HepG2 (cell line): ENCODE results near the gene KLHL18. TPM values are rescaled to one million over a fixed set of nuclear protein-coding genes. Genes with fewer than 3 reads are reported as not detected.

Experiments
- ATAC-seq: fragments of 200-7000 bp; cut with Tn5 transposase; 3 replicates; pipeline ENCODE4 v1.9.1; 2020; ENCODE audit warnings: mild to moderate bottlenecking, moderate library complexity
- BruUV-seq: library from RNA; stranded (reverse); fragments of 400-500 nt; replicated peaks from 2 replicates; lab custom pipeline; 2021; lab: Mats Ljungman, UMichigan
- CTCF ChIA-PET: fragments of 300-600 bp; formaldehyde crosslinking; extraction: SDS; loops from one replicate; lab custom pipeline; 2021; ENCODE audit warnings: low total read pairs, inconsistent platforms, low intra/inter-chr PET ratio; lab: Yijun Ruan, JAX
- POLR2A ChIA-PET: fragments of 350-600 bp; sonication (Branson Sonifier 250); formaldehyde crosslinking; loops from one replicate; lab custom pipeline; 2020; ENCODE audit warnings: antibody characterized with exemption, inconsistent platforms; lab: Yijun Ruan, JAX
- DNase-seq: peaks from one replicate; pipeline ENCODE4 v3.0.0-alpha.2; 2015; ENCODE audit warnings: low spot score
- FAIRE-seq: peaks from 3 replicates; lab custom pipeline; 2011; peaks lifted over from hg19 to GRCh38; lab: Jason Lieb, UNC
- H2AFZ ChIP-seq: one replicate; pipeline ENCODE4 v1.6.1; 2011; ENCODE audit warnings: low read length, inconsistent platforms
- H3K27ac ChIP-seq: fragments of 300-600 bp; 3 replicates; pipeline ENCODE4 v1.8.0; 2011; ENCODE audit warnings: mixed run types, mild to moderate bottlenecking, mixed read lengths, low read length, inconsistent platforms; ENCODE audit not compliant: insufficient read depth; ENCODE audit errors: extremely low read length
- H3K27me3 ChIP-seq, 2 experiments: fragments of 200-600 bp in 1 of 2; 2 replicates in 1 of 2; 3 replicates in 1 of 2; pipeline versions ENCODE4 v1.6.0 to v1.8.0; 2011; ENCODE audit warnings: low read length in 2 of 2, mild to moderate bottlenecking in 2 of 2, moderate library complexity in 2 of 2, inconsistent platforms in 1 of 2; ENCODE audit not compliant: insufficient read depth in 2 of 2, control insufficient read depth in 1 of 2
- H3K36me3 ChIP-seq, 2 experiments: fragments of 200-600 bp in 1 of 2; replicated peaks in 1 of 2; 2 replicates in 1 of 2; 3 replicates in 1 of 2; pipeline versions ENCODE4 v1.5.1 to v1.8.0; 2011; ENCODE audit warnings: low read length in 2 of 2, inconsistent platforms in 1 of 2; ENCODE audit not compliant: insufficient read depth in 2 of 2, control insufficient read depth in 1 of 2
- H3K4me1 ChIP-seq: 2 replicates; pipeline ENCODE4 v1.5.1; 2012; ENCODE audit warnings: low read length, inconsistent platforms; ENCODE audit not compliant: insufficient read depth
- H3K4me2 ChIP-seq: 2 replicates; pipeline ENCODE4 v1.6.0; 2011; ENCODE audit warnings: low read depth, low read length, inconsistent platforms
- H3K4me3 ChIP-seq, 3 experiments: fragments of 200-600 bp in 1 of 3; sonication (generic), shearing (Covaris generic) in 1 of 3; replicated peaks in 1 of 3; 2 replicates each; pipeline ENCODE4 v1.5.1; 2011 to 2016; ENCODE audit warnings: low read length in 3 of 3, inconsistent platforms in 2 of 3, low read depth in 2 of 3, mild to moderate bottlenecking in 2 of 3, control low read depth in 1 of 3, mixed read lengths in 1 of 3; ENCODE audit not compliant: insufficient read depth in 1 of 3
- H3K79me2 ChIP-seq: one replicate; pipeline ENCODE4 v1.6.1; 2011; ENCODE audit warnings: low read length, inconsistent platforms; ENCODE audit not compliant: insufficient read depth
- H3K9ac ChIP-seq: 2 replicates; pipeline ENCODE4 v1.6.0; 2011; ENCODE audit warnings: mild to moderate bottlenecking, low read depth, low read length, inconsistent platforms; ENCODE audit not compliant: insufficient read depth
- H3K9me3 ChIP-seq: 2 replicates; pipeline ENCODE4 v1.5.1; 2012; ENCODE audit warnings: mild to moderate bottlenecking, low read length
- H4K20me1 ChIP-seq: 2 replicates; pipeline ENCODE4 v1.6.0; 2011; ENCODE audit warnings: inconsistent platforms, mild to moderate bottlenecking, low read length, moderate library complexity; ENCODE audit not compliant: insufficient read depth
- HOXA9 ChIP-seq: sonication (generic); formaldehyde crosslinking; IDR thresholded peaks from 2 replicates; pipeline ENCODE4 v1.8.1; 2022; ENCODE audit warnings: missing genetic modification reagents, mild to moderate bottlenecking, moderate library complexity, borderline replicate concordance
- NCOA5 ChIP-seq: sonication (generic); formaldehyde crosslinking; IDR thresholded peaks from 2 replicates; pipeline ENCODE4 v1.4.0; 2020; ENCODE audit warnings: missing genetic modification reagents
- ZBTB8A ChIP-seq: sonication (generic); formaldehyde crosslinking; IDR thresholded peaks from 2 replicates; pipeline ENCODE4 v1.4.0; 2020; ENCODE audit warnings: mild to moderate bottlenecking, low read depth, missing genetic modification reagents, borderline replicate concordance
- ZNF205 ChIP-seq: IDR thresholded peaks from 2 replicates; pipeline ENCODE4 v1.6.1; 2018; ENCODE audit warnings: missing biosample characterization, missing genetic modification reagents
- ZNF496 ChIP-seq: sonication (generic); formaldehyde crosslinking; IDR thresholded peaks from 2 replicates; pipeline ENCODE4 v1.8.1; 2023; ENCODE audit warnings: mild to moderate bottlenecking, moderate library complexity, missing genetic modification reagents; ENCODE audit not compliant: insufficient replicate concordance
- WGBS: methylation state at CpG from one replicate; pipeline ENCODE4 v1.1.6; 2017; ENCODE audit warnings: low lambda C conversion rate; 5-methylcytosine and 5-hydroxymethylcytosine counted together
- in situ Hi-C: cut with HindIII; loops from 2 replicates; pipeline ENCODE4 v1.10.0; 2017; ENCODE audit warnings: low pct_unique_long_range_greater_than_20kb; ENCODE audit not compliant: extremely low pct_ligation_motif_present
- intact Hi-C: fragments of 100-400 bp; cut with micrococcal nuclease; formaldehyde crosslinking; loops from one replicate; pipeline ENCODE4 v1.10.0; 2022; ENCODE audit not compliant: unreplicated experiment
- polyA plus RNA-seq, 8 experiments: library from polyadenylated mRNA; depleted of rRNA in 3 of 8; stranded (reverse) in 7 of 8; unstranded in 1 of 8; fragments of >200 nt; fragmentation: Illumina TruSeq in 4 of 8; extraction: Trizol in 4 of 8; gene quantifications; 2 replicates each; pipeline versions ENCODE4 v1.2.1 to v1.2.3, GENCODE V29; 2011 to 2016; ENCODE audit warnings: low read depth in 4 of 8, missing spikeins in 1 of 8, mixed read lengths in 1 of 8; ENCODE audit not compliant: insufficient read depth in 1 of 8
- total RNA-seq, 5 experiments: library from RNA; depleted of rRNA; stranded (reverse); fragments of >200 nt; fragmentation: Illumina TruSeq; extraction: Trizol; gene quantifications; 2 replicates each; pipeline ENCODE4 v1.2.3, GENCODE V29; 2016; ENCODE audit warnings: low read depth in 1 of 5
- TF ChIP-seq, protein P1 (sequence below): sonication (generic); formaldehyde crosslinking; IDR thresholded peaks from 2 replicates; pipeline ENCODE4 v1.4.0; 2020; ENCODE audit warnings: mild to moderate bottlenecking, missing genetic modification reagents
- TF ChIP-seq, protein P2 (sequence below), 2 experiments: sonication (generic) in 1 of 2; formaldehyde crosslinking in 1 of 2; IDR thresholded peaks; 2 replicates each; pipeline versions ENCODE4 v1.5.1 to v1.6.1; 2011 to 2020; ENCODE audit warnings: borderline replicate concordance in 1 of 2, low read depth in 1 of 2, low read length in 1 of 2, mild to moderate bottlenecking in 1 of 2, missing genetic modification reagents in 1 of 2, moderate library complexity in 1 of 2
- TF ChIP-seq, protein P3 (sequence below): sonication (generic); formaldehyde crosslinking; conservative IDR thresholded peaks from 2 replicates; pipeline ENCODE4 v1.8.0; 2022; ENCODE audit warnings: low read depth, missing genetic modification reagents
- TF ChIP-seq, protein P4 (sequence below): sonication (generic); formaldehyde crosslinking; IDR thresholded peaks from 2 replicates; pipeline ENCODE4 v1.8.1; 2023; ENCODE audit warnings: mild to moderate bottlenecking, missing genetic modification reagents

KLHL18 gene
- total and polyA plus RNA-seq, 2 of the 13 experiments (the other 11 are each of a cell fraction or from before 2014, with no cell fraction given): 17.5 to 18.8 TPM

DNA sequence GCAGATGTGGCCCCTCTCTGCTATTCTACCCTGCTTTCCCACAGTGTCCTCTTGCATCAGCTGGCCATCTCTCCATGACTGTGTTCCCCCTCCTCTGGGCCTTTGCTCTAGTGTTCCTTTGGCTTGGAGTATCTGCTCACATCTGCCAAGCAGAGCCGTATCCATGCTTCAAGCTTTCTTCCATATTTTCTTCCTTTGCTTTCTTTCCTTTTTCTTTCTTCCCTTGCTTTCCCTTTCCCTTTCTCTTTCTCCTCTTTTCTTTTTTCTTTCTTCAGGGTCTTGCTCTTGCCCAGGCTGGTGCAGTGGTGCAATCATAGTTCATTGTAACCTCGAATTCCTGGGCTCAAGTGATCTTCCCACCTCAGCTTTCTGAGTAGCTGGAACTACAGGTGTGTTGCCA lies 12.6 kb downstream of the KLHL18 start (continued):
- TF ChIP-seq, protein P1, sequence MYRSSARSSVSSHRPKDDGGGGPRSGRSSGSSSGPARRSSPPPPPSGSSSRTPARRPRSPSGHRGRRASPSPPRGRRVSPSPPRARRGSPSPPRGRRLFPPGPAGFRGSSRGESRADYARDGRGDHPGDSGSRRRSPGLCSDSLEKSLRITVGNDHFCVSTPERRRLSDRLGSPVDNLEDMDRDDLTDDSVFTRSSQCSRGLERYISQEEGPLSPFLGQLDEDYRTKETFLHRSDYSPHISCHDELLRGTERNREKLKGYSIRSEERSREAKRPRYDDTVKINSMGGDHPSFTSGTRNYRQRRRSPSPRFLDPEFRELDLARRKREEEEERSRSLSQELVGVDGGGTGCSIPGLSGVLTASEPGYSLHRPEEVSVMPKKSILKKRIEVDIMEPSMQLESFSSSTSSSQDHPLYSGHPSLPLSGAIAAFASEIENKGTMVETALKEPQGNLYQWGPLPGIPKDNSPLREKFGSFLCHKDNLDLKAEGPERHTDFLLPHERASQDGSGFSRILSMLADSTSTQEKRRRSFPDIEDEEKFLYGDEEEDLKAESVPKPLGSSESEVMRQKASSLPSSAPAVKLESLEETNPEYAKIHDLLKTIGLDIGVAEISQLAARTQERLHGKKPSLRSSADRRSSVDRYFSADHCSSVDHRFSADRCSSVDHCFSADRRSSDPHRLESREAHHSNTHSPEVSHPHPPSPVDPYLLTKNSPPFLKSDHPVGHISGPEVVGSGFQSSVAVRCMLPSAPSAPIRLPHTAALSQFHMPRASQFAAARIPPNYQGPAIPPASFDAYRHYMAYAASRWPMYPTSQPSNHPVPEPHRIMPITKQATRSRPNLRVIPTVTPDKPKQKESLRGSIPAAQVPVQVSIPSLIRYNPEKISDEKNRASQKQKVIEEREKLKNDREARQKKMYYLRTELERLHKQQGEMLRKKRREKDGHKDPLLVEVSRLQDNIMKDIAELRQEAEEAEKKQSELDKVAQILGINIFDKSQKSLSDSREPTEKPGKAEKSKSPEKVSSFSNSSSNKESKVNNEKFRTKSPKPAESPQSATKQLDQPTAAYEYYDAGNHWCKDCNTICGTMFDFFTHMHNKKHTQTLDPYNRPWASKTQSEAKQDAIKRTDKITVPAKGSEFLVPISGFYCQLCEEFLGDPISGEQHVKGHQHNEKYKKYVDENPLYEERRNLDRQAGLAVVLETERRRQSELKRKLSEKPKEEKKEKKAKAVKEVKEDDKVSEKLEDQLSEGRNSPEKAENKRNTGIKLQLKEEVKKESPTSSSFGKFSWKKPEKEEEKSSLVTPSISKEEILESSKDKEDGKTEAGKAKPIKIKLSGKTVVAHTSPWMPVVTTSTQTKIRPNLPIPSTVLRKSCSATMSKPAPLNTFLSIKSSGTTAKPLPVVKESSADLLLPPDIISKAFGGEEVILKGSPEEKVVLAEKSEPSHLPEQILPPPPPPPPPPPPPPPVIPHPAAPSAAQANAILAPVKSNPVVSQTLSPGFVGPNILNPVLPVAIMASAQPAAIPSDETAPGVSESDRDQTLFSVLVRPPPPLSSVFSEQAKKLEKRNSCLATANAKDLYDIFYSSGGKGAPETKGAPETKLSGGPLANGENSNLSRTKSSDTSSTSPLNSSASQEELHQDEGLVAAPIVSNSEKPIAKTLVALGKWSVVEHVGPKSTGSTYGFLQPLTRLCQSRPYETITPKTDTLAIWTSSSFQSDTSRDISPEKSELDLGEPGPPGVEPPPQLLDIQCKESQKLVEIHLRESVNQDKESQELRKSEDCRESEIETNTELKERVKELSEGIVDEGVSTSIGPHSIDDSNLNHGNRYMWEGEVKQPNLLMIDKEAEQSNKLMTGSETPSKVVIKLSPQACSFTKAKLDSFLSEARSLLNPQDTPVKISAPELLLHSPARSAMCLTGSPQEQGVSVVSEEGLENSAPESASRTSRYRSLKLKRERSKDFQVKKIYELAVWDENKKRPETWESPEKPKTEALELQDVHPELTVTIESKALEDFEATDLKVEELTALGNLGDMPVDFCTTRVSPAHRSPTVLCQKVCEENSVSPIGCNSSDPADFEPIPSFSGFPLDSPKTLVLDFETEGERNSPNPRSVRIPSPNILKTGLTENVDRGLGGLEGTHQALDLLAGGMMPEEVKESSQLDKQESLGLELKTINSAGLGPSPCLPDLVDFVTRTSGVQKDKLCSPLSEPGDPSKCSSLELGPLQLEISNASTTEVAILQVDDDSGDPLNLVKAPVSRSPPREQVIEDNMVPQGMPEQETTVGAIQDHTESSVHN (CRISPR knock-in tag): no peak

DNA sequence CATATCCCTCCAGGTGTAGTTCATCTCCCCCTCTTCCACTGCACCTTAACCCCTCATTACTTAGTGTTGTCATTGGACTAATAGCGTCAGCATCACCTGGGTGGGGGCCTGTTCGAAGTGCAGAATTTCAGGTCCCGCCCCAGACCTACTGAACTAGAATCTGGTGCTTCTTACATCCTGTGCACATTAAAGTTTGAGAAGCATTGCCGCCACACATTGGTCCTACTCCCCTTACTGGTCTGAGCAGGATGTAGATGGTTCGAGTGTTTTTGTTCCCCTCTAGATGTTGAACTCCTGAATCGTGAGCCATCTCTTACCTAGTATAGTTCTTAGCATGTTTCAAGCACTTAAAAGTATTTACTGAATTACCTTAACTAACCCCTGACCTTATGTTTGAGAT lies 13.2 kb downstream of the KLHL18 start:
- intact Hi-C loops: no loop called here
- Histone ChIP-seq H3K4me3 (no peak overlapping the region), H3K9ac (no peak overlapping the region), H3K79me2 (peaks cover 31% of the 10 kb centered on the region), H3K9me3 (no peaks in the 10 kb centered on the region), H3K27me3 (no peaks in the 10 kb centered on the region), H3K4me2 (no peak overlapping the region), H3K27ac (no peak overlapping the region), H3K4me1 (peaks cover 40% of the 10 kb centered on the region), H2AFZ (no peak overlapping the region), H3K36me3 (peaks cover 0 to 3% of the 10 kb centered on the region in 2 experiments; a peak in 4 of 5 replicates), H4K20me1 (no peaks in the 10 kb centered on the region)
- BruUV-seq: no TSS peak
- in situ Hi-C loops: no loop called here
- WGBS: 84% methylated on average over 6 of the region's 6 CpGs
- ATAC-seq: no peak
- no peak for FAIRE-seq
- ChIA-PET POLR2A (no interaction called here), CTCF (no interaction called here)
- DNase-seq: no peak
- TF ChIP-seq NCOA5 (CRISPR knock-in tag) (no peak), ZNF496 (CRISPR knock-in tag) (no peak), ZNF205 (no peak), HOXA9 (CRISPR knock-in tag) (no peak), ZBTB8A (no peak)
- TF ChIP-seq, protein P2, sequence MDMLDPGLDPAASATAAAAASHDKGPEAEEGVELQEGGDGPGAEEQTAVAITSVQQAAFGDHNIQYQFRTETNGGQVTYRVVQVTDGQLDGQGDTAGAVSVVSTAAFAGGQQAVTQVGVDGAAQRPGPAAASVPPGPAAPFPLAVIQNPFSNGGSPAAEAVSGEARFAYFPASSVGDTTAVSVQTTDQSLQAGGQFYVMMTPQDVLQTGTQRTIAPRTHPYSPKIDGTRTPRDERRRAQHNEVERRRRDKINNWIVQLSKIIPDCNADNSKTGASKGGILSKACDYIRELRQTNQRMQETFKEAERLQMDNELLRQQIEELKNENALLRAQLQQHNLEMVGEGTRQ (IDR thresholded peaks at IDR 0.05; ENCODE audit: low read depth, low read length): no peak
- TF ChIP-seq, protein P2 (CRISPR knock-in tag; IDR thresholded peaks at IDR 0.05; ENCODE audit: borderline replicate concordance): no peak
- TF ChIP-seq, protein P3, sequence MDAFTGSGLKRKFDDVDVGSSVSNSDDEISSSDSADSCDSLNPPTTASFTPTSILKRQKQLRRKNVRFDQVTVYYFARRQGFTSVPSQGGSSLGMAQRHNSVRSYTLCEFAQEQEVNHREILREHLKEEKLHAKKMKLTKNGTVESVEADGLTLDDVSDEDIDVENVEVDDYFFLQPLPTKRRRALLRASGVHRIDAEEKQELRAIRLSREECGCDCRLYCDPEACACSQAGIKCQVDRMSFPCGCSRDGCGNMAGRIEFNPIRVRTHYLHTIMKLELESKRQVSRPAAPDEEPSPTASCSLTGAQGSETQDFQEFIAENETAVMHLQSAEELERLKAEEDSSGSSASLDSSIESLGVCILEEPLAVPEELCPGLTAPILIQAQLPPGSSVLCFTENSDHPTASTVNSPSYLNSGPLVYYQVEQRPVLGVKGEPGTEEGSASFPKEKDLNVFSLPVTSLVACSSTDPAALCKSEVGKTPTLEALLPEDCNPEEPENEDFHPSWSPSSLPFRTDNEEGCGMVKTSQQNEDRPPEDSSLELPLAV (CRISPR knock-in tag): no peak
- TF ChIP-seq, protein P4, sequence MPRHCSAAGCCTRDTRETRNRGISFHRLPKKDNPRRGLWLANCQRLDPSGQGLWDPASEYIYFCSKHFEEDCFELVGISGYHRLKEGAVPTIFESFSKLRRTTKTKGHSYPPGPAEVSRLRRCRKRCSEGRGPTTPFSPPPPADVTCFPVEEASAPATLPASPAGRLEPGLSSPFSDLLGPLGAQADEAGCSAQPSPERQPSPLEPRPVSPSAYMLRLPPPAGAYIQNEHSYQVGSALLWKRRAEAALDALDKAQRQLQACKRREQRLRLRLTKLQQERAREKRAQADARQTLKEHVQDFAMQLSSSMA: no peak
